ENCODE measurements around the gene SRC. TPM values are rescaled to one million over a fixed set of nuclear protein-coding genes. Genes with fewer than 3 reads are reported as not detected.
A peak's percentile ranks its signal among the peaks of the same experiment; 100 is the strongest.

Gene SRC
- total and polyA plus RNA-seq, 3 experiments from 2014 or later = 1.2 to 2.7 (median 2.4) TPM

DNA sequence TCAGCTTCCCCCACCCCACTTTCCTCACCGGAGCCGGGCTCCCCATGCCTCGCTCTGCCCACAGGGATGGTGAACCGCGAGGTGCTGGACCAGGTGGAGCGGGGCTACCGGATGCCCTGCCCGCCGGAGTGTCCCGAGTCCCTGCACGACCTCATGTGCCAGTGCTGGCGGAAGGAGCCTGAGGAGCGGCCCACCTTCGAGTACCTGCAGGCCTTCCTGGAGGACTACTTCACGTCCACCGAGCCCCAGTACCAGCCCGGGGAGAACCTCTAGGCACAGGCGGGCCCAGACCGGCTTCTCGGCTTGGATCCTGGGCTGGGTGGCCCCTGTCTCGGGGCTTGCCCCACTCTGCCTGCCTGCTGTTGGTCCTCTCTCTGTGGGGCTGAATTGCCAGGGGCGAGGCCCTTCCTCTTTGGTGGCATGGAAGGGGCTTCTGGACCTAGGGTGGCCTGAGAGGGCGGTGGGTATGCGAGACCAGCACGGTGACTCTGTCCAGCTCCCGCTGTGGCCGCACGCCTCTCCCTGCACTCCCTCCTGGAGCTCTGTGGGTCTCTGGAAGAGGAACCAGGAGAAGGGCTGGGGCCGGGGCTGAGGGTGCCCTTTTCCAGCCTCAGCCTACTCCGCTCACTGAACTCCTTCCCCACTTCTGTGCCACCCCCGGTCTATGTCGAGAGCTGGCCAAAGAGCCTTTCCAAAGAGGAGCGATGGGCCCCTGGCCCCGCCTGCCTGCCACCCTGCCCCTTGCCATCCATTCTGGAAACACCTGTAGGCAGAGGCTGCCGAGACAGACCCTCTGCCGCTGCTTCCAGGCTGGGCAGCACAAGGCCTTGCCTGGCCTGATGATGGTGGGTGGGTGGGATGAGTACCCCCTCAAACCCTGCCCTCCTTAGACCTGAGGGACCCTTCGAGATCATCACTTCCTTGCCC lies 57.4 kb downstream of the SRC start:
- Mint-ChIP-seq H3K9me3 (no peaks in the 10 kb centered on the region), H3K27ac (peak overlapping the region in 1 of 8 donors; percentile 72), H3K36me3 (peaks cover 0 to 2% (median 0%) of the 10 kb centered on the region in 3 donors), H3K4me1 (peaks cover 11 to 16% (median 15%) of the 10 kb centered on the region in 3 donors), H3K4me3 (no peak overlapping the region), H3K27me3 (peaks cover 4 to 29% of the 10 kb centered on the region in 2 donors)
- Histone ChIP-seq H3K36me3 (ENCODE audit: insufficient read depth, low read length) (no peaks in the 10 kb centered on the region), H3K27me3 (ENCODE audit: insufficient read depth, low read length, poor library complexity, severe bottlenecking) (no peaks in the 10 kb centered on the region), H3K27ac (ENCODE audit: low read depth, low read length) (no peak overlapping the region), H3K4me3 (ENCODE audit: low read length) (no peak overlapping the region), H3K9me3 (ENCODE audit: low read length) (no peaks in the 10 kb centered on the region), H3K4me1 (ENCODE audit: insufficient read depth, low read length) (no peaks in the 10 kb centered on the region)
- DNase-seq = no peak
- ChIA-PET CTCF (interaction anchor here (1.2 kb wide), 1 partner anchor 19 kb away, joined by 4 read pairs; no protein-coding TSS in a partner anchor), POLR2A (no interaction called here)

DNA sequence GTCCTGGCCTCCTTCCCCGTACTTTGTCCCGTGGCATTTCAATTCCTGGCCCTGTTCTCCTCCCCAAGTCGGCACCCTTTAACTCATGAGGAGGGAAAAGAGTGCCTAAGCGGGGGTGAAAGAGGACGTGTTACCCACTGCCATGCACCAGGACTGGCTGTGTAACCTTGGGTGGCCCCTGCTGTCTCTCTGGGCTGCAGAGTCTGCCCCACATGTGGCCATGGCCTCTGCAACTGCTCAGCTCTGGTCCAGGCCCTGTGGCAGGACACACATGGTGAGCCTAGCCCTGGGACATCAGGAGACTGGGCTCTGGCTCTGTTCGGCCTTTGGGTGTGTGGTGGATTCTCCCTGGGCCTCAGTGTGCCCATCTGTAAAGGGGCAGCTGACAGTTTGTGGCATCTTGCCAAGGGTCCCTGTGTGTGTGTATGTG lies 58.5 kb downstream of the SRC start:
- H3K36me3 ChIP-seq (ENCODE audit: insufficient read depth, low read length) = no peaks in the 10 kb centered on the region
- Mint-ChIP-seq H3K27ac (peak overlapping the region in 1 of 8 donors; percentile 68), H3K4me1 (peaks cover 11 to 20% (median 16%) of the 10 kb centered on the region in 3 donors), H3K36me3 (peaks cover 0 to 2% (median 0%) of the 10 kb centered on the region in 3 donors), H3K4me3 (peak overlapping the region in 1 of 7 donors; percentile 23), H3K27me3 (peaks cover 12 to 40% of the 10 kb centered on the region in 2 donors), H3K9me3 (peaks cover 0 to under 1% (median 0%) of the 10 kb centered on the region in 5 donors)
- DNase-seq = no peak
- H3K4me1 ChIP-seq (ENCODE audit: insufficient read depth, low read length) = no peaks in the 10 kb centered on the region
- ChIA-PET CTCF (no interaction called here), POLR2A (no interaction called here)
- H3K4me3 ChIP-seq (ENCODE audit: low read length) = no peak overlapping the region
- no peaks in the 10 kb centered on the region for H3K27me3 ChIP-seq (ENCODE audit: insufficient read depth, low read length, poor library complexity, severe bottlenecking)
- H3K27ac ChIP-seq (ENCODE audit: low read depth, low read length) = no peak overlapping the region
- no peaks in the 10 kb centered on the region for H3K9me3 ChIP-seq (ENCODE audit: low read length)

DNA sequence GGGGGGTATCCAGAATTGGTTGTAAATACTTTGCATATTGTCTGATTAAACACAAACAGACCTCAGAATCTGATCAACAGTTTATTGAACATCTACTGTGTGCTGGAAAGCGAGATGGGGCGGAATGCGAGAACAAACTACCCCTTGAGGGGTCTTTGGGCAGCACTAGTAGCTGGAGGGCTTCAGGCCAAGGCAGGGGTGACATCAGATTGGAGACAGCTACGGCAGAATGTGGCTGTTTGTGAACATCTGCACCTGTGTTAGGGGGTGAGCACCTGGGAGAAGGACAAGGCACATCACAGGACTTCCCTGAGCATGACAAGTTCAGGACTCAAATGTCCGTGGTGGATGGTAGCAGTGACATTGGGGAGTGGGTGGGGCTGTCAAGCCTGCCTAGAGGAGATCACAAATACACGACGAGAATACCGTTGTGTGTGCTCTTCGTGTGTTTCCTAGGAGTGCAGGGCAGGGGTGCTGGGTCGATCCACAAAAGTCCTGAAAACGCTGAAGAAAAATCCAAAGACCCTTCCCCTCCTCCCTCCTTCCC lies 59.5 kb downstream of the SRC start:
- CTCF ChIA-PET = no interaction called here
- DNase-seq = no peak
- peaks cover 11 to 20% (median 19%) of the 10 kb centered on the region in 3 donors for H3K4me1 Mint-ChIP-seq
- Histone ChIP-seq H3K4me3 (ENCODE audit: low read length) (no peak overlapping the region), H3K4me1 (ENCODE audit: insufficient read depth, low read length) (no peaks in the 10 kb centered on the region), H3K9me3 (ENCODE audit: low read length) (no peaks in the 10 kb centered on the region), H3K27ac (ENCODE audit: low read depth, low read length) (no peak overlapping the region), H3K27me3 (ENCODE audit: insufficient read depth, low read length, poor library complexity, severe bottlenecking) (no peaks in the 10 kb centered on the region), H3K36me3 (ENCODE audit: insufficient read depth, low read length) (no peaks in the 10 kb centered on the region)
- H3K4me3 Mint-ChIP-seq = peak overlapping the region in 3 of 7 donors; percentile 34 to 66 (median 66)
- no peak overlapping the region for H3K27ac Mint-ChIP-seq
- H3K27me3 Mint-ChIP-seq = peaks cover 14 to 49% of the 10 kb centered on the region in 2 donors
- H3K36me3 Mint-ChIP-seq = peaks cover 0 to 2% (median 0%) of the 10 kb centered on the region in 3 donors
- peaks cover 0 to 2% (median 0%) of the 10 kb centered on the region in 5 donors for H3K9me3 Mint-ChIP-seq
- POLR2A ChIA-PET = no interaction called here

DNA sequence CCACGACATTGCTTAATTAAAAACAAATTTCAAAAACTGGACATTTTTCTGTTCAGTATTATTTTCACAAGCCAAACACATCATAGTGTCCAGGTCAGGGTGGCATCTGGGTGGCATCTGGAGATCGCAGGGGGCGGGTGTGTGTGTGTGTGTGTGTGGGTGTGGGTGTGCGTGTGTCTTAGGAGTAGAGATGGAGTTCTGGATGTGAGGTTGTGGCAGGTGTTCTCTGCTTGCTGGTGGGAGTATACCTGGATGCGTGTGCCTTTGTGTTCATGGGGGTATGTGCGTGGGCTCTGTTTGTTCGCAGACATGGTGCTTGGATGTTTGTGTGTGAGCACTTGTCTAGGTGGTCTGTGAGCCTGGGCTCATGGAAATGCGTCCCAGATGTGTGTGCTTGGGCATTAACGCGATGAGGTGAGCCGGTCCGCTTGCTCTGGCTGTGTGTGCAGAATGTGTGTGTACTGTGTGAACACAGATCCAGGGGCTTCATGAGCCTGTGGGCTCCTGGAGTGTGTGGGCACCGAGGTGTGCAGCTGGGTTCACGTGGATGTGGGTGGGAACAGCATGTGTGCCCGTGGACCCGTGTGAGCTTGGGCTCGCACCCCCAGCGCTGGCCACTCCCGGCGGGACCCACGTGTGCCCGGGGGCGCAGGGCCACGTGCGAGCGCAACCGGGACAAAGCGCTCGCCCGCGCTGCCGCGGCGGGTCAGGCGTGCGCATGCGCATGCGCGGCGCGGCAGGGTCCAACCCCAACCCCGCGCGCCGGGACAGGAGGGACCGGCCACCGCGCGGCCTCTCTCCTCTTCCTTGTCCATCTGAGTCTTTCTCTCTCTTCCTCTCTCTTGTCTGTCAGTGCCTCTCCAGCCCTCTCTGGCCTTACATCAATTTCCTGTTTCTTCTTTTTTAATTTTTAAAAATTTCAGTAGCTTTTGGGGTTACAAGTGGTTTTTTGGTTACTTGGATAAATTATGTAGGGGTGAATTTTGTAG lies 60.4 kb downstream of the SRC start:
- Histone ChIP-seq H3K36me3 (ENCODE audit: insufficient read depth, low read length) (no peaks in the 10 kb centered on the region), H3K4me3 (ENCODE audit: low read length) (peak overlapping the region; percentile 44), H3K27ac (ENCODE audit: low read depth, low read length) (no peak overlapping the region), H3K4me1 (ENCODE audit: insufficient read depth, low read length) (peaks cover 7% of the 10 kb centered on the region), H3K27me3 (ENCODE audit: insufficient read depth, low read length, poor library complexity, severe bottlenecking) (no peaks in the 10 kb centered on the region), H3K9me3 (ENCODE audit: low read length) (no peaks in the 10 kb centered on the region)
- peaks cover 0 to 2% (median 0%) of the 10 kb centered on the region in 3 donors for H3K36me3 Mint-ChIP-seq
- H3K9me3 Mint-ChIP-seq = peaks cover 0 to 2% (median 0%) of the 10 kb centered on the region in 5 donors
- ChIA-PET CTCF (no interaction called here), POLR2A (no interaction called here)
- peak overlapping the region; percentile 42 to 79 (median 66) for H3K4me3 Mint-ChIP-seq
- peaks cover 14 to 49% of the 10 kb centered on the region in 2 donors for H3K27me3 Mint-ChIP-seq
- peak overlapping the region in 1 of 8 donors; percentile 64 for H3K27ac Mint-ChIP-seq
- no peak for DNase-seq
- H3K4me1 Mint-ChIP-seq = peaks cover 11 to 20% (median 19%) of the 10 kb centered on the region in 3 donors

DNA sequence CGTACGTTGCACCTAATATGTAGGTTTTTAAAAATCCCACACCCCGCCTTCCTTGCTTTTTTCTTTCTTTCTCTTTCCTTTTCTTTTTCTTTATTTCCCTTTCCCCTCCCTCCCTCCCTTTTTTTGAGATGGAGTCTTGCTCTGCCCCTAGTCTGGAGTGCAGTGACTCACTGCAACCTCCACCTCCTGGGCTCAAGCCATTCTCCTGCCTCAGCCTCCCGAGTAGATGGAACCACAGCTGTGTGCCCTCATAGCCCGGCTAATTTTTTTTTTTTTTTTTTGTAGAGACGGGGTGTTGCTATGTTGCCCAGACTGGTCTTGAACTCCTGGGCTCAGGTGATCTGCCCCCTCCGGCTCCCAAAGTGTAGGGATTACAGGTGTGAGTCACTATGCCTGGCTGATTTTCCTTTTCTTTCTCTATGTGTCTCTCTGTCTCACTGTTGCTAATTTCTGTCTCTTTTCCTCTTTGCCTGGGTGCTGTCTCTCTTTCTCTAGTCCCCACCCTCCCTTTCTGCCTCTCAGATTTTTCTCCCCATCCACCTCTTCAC lies 61.2 kb downstream of the SRC start:
- peak overlapping the region in 6 of 7 donors; percentile 42 to 77 (median 60) for H3K4me3 Mint-ChIP-seq

DNA sequence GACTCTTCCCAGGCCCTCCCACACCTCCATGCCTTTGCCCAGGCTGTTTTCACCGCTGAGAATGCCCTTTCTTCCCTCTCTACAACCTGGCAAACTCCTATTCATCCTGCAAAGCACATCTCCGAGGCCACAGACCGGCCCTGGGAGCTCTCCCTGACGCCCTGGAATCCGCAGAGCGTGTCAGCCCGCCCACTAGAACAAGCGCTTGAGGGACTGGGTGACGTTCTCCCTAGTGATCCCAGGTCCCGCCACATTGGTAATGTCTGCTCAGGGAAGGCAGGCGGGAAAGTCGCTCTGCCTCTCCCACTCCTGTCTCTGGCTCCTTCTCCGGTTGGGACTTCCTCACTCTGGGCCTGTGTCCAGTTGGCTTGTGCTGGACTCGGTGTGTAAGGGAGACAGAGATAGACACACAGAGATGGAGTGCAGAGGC lies 61.6 kb downstream of the SRC start:
- no peaks in the 10 kb centered on the region for H3K9me3 ChIP-seq (ENCODE audit: low read length)
- H3K27me3 Mint-ChIP-seq = peaks cover 14 to 49% of the 10 kb centered on the region in 2 donors
- H3K27ac ChIP-seq (ENCODE audit: low read depth, low read length) = no peak overlapping the region
- peaks cover 0 to 2% (median 0%) of the 10 kb centered on the region in 3 donors for H3K36me3 Mint-ChIP-seq
- H3K36me3 ChIP-seq (ENCODE audit: insufficient read depth, low read length) = no peaks in the 10 kb centered on the region
- ChIA-PET CTCF (no interaction called here), POLR2A (no interaction called here)
- no peaks in the 10 kb centered on the region for H3K27me3 ChIP-seq (ENCODE audit: insufficient read depth, low read length, poor library complexity, severe bottlenecking)
- peaks cover 11 to 20% (median 19%) of the 10 kb centered on the region in 3 donors for H3K4me1 Mint-ChIP-seq
- H3K4me1 ChIP-seq (ENCODE audit: insufficient read depth, low read length) = peaks cover 12% of the 10 kb centered on the region
- H3K9me3 Mint-ChIP-seq = peaks cover 0 to 2% (median 0%) of the 10 kb centered on the region in 5 donors
- H3K4me3 Mint-ChIP-seq = peak overlapping the region; percentile 12 to 75 (median 59)
- no peak overlapping the region for H3K27ac Mint-ChIP-seq
- DNase-seq = no peak
- H3K4me3 ChIP-seq (ENCODE audit: low read length) = no peak overlapping the region

More for the DNA sequence above, 61.2 kb downstream of the SRC start:
- Histone ChIP-seq H3K27me3 (ENCODE audit: insufficient read depth, low read length, poor library complexity, severe bottlenecking) (no peaks in the 10 kb centered on the region), H3K9me3 (ENCODE audit: low read length) (no peaks in the 10 kb centered on the region), H3K27ac (ENCODE audit: low read depth, low read length) (no peak overlapping the region), H3K4me3 (ENCODE audit: low read length) (no peak overlapping the region), H3K4me1 (ENCODE audit: insufficient read depth, low read length) (peaks cover 12% of the 10 kb centered on the region), H3K36me3 (ENCODE audit: insufficient read depth, low read length) (no peaks in the 10 kb centered on the region)
- DNase-seq = no peak
- Mint-ChIP-seq H3K4me1 (peaks cover 11 to 20% (median 19%) of the 10 kb centered on the region in 3 donors), H3K36me3 (peaks cover 0 to 2% (median 0%) of the 10 kb centered on the region in 3 donors), H3K9me3 (peaks cover 0 to 2% (median 0%) of the 10 kb centered on the region in 5 donors), H3K27me3 (peaks cover 14 to 49% of the 10 kb centered on the region in 2 donors), H3K27ac (peak overlapping the region in 1 of 8 donors; percentile 64)
- ChIA-PET POLR2A (no interaction called here), CTCF (no interaction called here)

Measured in CD8-positive, alpha-beta memory T cell (primary cell).